ENCODE measurements around the gene GRAMD1B. TPM values are rescaled to one million over a fixed set of nuclear protein-coding genes. Genes with fewer than 3 reads are reported as not detected.

GRAMD1B gene
- total RNA-seq, 3 donors from 2014 or later (not counting 1 experiment from before 2014, with no cell fraction given): 5.9 to 10.3 (median 8.8) TPM

DNA sequence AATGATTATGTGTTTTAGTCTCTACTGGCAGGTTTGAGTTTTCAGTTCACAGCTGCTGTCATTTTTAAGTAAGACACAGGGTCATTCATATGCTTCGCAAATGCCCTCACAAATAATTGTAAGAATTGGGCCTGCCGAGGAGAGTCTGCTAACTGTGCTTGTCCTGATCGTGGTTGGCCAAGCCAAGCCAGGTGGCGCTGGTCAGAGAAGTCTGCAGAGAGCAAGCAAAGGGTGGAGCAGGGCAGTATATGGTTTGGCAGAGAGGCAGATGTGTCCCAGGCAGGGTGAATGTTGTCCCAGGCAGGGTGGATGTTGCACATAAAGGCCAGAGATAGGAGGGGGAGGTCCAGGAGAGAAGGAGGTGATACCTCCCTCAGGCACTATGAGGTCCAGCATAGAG lies 171.7 kb downstream of the GRAMD1B start:
- Histone ChIP-seq H3K9me3 (ENCODE audit: control insufficient read depth, insufficient read depth, low read length) (no peaks in the 10 kb centered on the region), H3K27ac (ENCODE audit: low read length) (no peak overlapping the region), H3K4me3 (ENCODE audit: low read length) (no peak overlapping the region), H3K36me3 (ENCODE audit: control insufficient read depth, insufficient read depth, low read length) (peaks cover 5% of the 10 kb centered on the region), H3K4me1 (ENCODE audit: control insufficient read depth, insufficient read depth, low read length) (no peaks in the 10 kb centered on the region), H3K27me3 (ENCODE audit: control insufficient read depth, insufficient read depth, low read length) (no peaks in the 10 kb centered on the region)
- H3K27ac Mint-ChIP-seq: no peak overlapping the region
- no peak for DNase-seq
- 89% methylated on average over 4 of the region's 4 CpGs for WGBS (ENCODE audit: insufficient coverage)
- intact Hi-C loops (cut with micrococcal nuclease): no loop called here
- no peak overlapping the region for H3K4me3 Mint-ChIP-seq
- H3K9me3 Mint-ChIP-seq: no peaks in the 10 kb centered on the region
- no peaks in the 10 kb centered on the region for H3K36me3 Mint-ChIP-seq
- no peak for ATAC-seq
- no peaks in the 10 kb centered on the region for H3K27me3 Mint-ChIP-seq (ENCODE audit: low read depth in 2 of 2)
- TF ChIP-seq CTCF (IDR thresholded peaks at IDR 0.05): no peak
- no peaks in the 10 kb centered on the region for H3K4me1 Mint-ChIP-seq

GRCh38 chr11:123603666-123604065 lies 173.6 kb downstream of the GRAMD1B start:
- Histone ChIP-seq H3K27me3 (ENCODE audit: control insufficient read depth, insufficient read depth, low read length) (no peaks in the 10 kb centered on the region), H3K4me3 (ENCODE audit: low read length) (no peak overlapping the region), H3K9me3 (ENCODE audit: control insufficient read depth, insufficient read depth, low read length) (no peaks in the 10 kb centered on the region), H3K4me1 (ENCODE audit: control insufficient read depth, insufficient read depth, low read length) (no peaks in the 10 kb centered on the region), H3K27ac (ENCODE audit: low read length) (no peak overlapping the region), H3K36me3 (ENCODE audit: control insufficient read depth, insufficient read depth, low read length) (peaks cover 13% of the 10 kb centered on the region)
- intact Hi-C loops (cut with micrococcal nuclease): no loop called here
- Mint-ChIP-seq H3K4me1 (no peaks in the 10 kb centered on the region), H3K9me3 (no peaks in the 10 kb centered on the region), H3K36me3 (no peaks in the 10 kb centered on the region), H3K27me3 (ENCODE audit: low read depth in 2 of 2) (no peaks in the 10 kb centered on the region), H3K27ac (no peak overlapping the region), H3K4me3 (no peak overlapping the region)
- WGBS (ENCODE audit: insufficient coverage): 87% methylated on average over 4 of the region's 4 CpGs
- DNase-seq: no peak
- no peak for TF ChIP-seq CTCF (IDR thresholded peaks at IDR 0.05)
- ATAC-seq: no peak

DNA sequence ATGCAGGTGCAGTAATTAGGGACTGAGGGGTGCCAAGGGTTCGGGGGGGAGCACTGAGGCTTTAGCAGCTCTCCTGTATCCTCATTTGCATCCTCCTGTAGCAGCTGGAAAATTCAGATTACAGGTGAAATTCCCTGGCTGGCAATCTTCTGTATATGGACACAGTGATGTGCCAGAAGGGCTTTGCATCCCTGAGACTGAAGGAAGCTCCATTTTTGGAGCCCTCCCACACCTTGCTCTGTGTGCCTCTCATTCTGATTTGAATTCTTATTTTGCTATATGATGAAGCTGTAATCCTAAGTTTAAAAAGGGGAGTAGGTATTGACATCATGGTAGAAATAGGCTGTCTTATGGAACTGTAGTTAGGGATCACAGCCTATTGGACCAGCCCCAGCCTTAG lies 177.7 kb downstream of the GRAMD1B start:
- Histone ChIP-seq H3K27me3 (ENCODE audit: control insufficient read depth, insufficient read depth, low read length) (no peaks in the 10 kb centered on the region), H3K9me3 (ENCODE audit: control insufficient read depth, insufficient read depth, low read length) (no peaks in the 10 kb centered on the region), H3K36me3 (ENCODE audit: control insufficient read depth, insufficient read depth, low read length) (peaks cover 18% of the 10 kb centered on the region), H3K4me3 (ENCODE audit: low read length) (no peak overlapping the region), H3K4me1 (ENCODE audit: control insufficient read depth, insufficient read depth, low read length) (no peaks in the 10 kb centered on the region), H3K27ac (ENCODE audit: low read length) (no peak overlapping the region)
- no peak for TF ChIP-seq CTCF (IDR thresholded peaks at IDR 0.05)
- Mint-ChIP-seq H3K4me3 (no peak overlapping the region), H3K27ac (no peak overlapping the region), H3K9me3 (no peaks in the 10 kb centered on the region), H3K27me3 (ENCODE audit: low read depth in 2 of 2) (no peaks in the 10 kb centered on the region), H3K4me1 (no peaks in the 10 kb centered on the region), H3K36me3 (no peaks in the 10 kb centered on the region)
- intact Hi-C loops (cut with micrococcal nuclease): no loop called here
- ATAC-seq (no peak), DNase-seq (no peak)
- 86% methylated on average over 1 of the region's 1 CpG for WGBS (ENCODE audit: insufficient coverage)

DNA sequence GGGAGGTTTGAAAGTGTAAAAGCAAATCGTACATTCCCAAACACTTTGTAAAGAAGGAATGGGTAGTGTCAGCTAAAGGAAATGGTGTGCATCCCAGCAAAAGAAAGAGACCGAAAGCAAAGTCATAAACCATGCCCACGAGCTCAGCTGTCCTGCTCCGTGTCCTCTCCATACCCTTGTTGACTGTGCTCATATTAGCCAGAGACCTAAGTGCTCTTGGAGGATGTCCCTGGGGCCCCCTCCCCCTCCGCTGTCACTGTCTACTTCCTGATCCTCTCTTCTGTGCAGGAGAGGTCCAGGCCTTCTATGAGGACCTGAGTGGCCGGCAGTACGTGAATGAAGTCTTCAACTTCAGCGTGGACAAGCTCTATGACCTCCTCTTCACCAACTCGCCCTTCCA lies 178.3 kb downstream of the GRAMD1B start:
- Mint-ChIP-seq H3K9me3 (no peaks in the 10 kb centered on the region), H3K27me3 (ENCODE audit: low read depth in 2 of 2) (no peaks in the 10 kb centered on the region), H3K4me1 (no peaks in the 10 kb centered on the region), H3K36me3 (no peaks in the 10 kb centered on the region), H3K27ac (no peak overlapping the region), H3K4me3 (no peak overlapping the region)
- Histone ChIP-seq H3K27ac (ENCODE audit: low read length) (no peak overlapping the region), H3K9me3 (ENCODE audit: control insufficient read depth, insufficient read depth, low read length) (no peaks in the 10 kb centered on the region), H3K36me3 (ENCODE audit: control insufficient read depth, insufficient read depth, low read length) (peaks cover 24% of the 10 kb centered on the region), H3K4me3 (ENCODE audit: low read length) (no peak overlapping the region), H3K27me3 (ENCODE audit: control insufficient read depth, insufficient read depth, low read length) (no peaks in the 10 kb centered on the region), H3K4me1 (ENCODE audit: control insufficient read depth, insufficient read depth, low read length) (no peaks in the 10 kb centered on the region)
- no peak for DNase-seq
- TF ChIP-seq CTCF (IDR thresholded peaks at IDR 0.05): no peak
- 96% methylated on average over 9 of the region's 9 CpGs for WGBS (ENCODE audit: insufficient coverage)
- intact Hi-C loops (cut with micrococcal nuclease): no loop called here
- no peak for ATAC-seq
